OCI-LY1 (cell line): ENCODE data around the gene BNIP5.

Experiments used
- CTCF ChIP-seq: fragments of 200-600 bp; sonication (generic), shearing (Covaris generic); IDR thresholded peaks from 2 replicates; pipeline ENCODE4 v1.5.1; 2017; ENCODE audit warnings: mild to moderate bottlenecking, antibody characterized with exemption, low read length, moderate library complexity, mixed read lengths
- EZH2 ChIP-seq: fragments of 200-600 bp; sonication (generic), shearing (Covaris generic); IDR thresholded peaks from 2 replicates; pipeline ENCODE4 v1.8.0; 2017; ENCODE audit warnings: borderline replicate concordance, mixed run types, mild to moderate bottlenecking, antibody characterized with exemption, low read length, moderate library complexity, mixed read lengths

- no peak for TF ChIP-seq CTCF
- TF ChIP-seq EZH2: no peak
Observed at GRCh38 chr6:36339146-36339545, 2.5 kb upstream of the BNIP5 start.
